Measurements from ENCODE around the gene RTKN2.

The RTKN2 gene

DNA sequence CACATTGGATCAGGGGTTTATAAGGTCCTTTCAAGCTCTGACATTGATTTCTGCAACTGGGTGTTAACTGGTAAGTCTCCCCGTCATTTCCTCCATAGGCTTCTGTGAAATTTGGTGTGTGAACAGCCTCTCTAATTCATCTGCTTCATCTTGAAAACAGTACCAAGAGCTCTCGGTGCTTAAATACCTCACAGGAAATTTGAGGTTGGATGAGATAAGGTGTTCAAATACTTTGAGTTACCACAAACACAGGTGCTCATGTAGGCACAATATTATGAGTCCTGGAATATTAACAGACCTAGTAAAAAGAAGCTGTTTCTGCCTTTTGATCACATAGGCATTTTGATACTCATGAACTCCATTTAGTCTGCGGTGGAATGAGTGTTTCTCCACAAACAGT lies 85.2 kb downstream of the RTKN2 start:
- DNase-seq = no peak
- in situ Hi-C loops (cut with MboI; ENCODE audit: low pct_unique_long_range_greater_than_20kb, low sequenced_read_pairs) = no loop called here

DNA sequence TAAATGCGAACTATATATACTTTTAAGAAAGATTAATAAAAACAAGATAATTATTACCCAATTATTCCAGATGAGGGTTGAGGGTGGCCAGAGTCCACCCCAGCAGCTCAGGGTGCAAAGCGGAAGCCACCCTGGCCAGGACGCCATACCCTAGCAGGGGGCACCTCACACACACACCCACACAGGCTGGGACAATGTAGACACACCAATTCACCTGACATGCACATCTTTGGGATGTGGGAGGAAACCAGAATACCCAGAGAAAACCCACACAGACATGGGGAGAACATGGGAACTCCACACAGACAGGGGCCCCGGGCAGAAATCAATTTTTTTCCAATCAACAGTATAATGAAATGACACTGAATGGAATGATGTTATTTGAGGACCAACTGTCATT lies 86.0 kb downstream of the RTKN2 start:
- no peak for DNase-seq
- in situ Hi-C loops (cut with MboI; ENCODE audit: low pct_unique_long_range_greater_than_20kb, low sequenced_read_pairs) = no loop called here

DNA sequence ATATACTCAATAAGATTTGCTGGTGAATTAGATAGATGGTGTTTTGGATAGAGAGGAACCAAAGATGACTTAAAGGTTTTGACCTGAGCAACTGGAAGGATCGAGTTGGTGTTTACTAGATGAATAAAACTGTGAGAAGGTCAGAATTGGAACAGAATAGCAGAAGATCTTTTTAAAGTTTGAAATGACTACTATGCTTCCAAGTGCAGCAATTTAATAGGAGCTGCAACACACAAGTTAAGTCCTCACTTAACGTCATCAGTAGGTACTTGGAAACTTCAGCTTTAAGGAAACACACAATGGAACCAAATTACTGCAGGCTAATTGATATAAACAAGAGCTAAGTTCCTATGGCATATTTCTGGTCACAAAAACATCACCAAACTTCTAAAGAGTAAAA lies 86.5 kb downstream of the RTKN2 start:
- no peak for DNase-seq
- in situ Hi-C loops (cut with MboI; ENCODE audit: low pct_unique_long_range_greater_than_20kb, low sequenced_read_pairs) = no loop called here

DNA sequence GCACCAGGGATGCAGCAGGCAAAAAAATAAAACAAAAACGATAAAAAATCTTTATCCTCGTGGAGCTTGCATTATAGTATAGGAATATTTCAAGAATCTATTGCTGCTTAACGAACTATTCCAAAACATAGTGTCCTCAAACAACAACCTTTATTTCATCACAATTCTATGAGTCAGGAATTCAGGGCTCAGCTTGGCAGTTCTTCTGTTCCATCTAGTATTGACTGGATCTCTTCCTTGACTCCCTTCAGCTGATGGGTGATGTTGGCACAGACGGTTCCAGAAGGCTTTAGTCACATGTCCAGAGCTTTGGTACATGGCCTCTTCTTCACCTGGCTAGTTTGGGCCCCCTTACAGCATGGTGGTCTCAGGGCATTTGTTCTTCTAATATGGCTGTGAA lies 88.0 kb downstream of the RTKN2 start:
- in situ Hi-C loops (cut with MboI; ENCODE audit: low pct_unique_long_range_greater_than_20kb, low sequenced_read_pairs) = no loop called here
- no peak for DNase-seq

DNA sequence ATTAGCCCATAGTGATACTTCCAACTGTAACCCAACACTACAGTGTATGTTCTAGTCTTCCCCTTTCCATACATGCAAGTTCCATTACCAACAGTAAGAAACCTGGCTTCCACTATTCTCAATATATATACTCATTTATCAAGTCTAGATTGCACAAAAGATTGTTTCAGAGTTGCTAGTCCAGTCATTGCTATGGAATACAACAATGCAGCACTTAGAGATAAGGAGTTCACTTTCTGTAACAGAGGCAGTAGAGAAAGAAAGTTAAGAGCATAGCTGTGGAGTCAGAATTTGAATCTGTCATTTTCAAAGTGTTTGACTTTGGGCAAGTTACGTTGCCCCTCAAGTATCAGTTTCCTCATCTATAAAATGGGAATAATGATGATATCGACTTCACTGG lies 90.1 kb downstream of the RTKN2 start:
- in situ Hi-C loops (cut with MboI; ENCODE audit: low pct_unique_long_range_greater_than_20kb, low sequenced_read_pairs) = no loop called here
- DNase-seq = no peak

DNA sequence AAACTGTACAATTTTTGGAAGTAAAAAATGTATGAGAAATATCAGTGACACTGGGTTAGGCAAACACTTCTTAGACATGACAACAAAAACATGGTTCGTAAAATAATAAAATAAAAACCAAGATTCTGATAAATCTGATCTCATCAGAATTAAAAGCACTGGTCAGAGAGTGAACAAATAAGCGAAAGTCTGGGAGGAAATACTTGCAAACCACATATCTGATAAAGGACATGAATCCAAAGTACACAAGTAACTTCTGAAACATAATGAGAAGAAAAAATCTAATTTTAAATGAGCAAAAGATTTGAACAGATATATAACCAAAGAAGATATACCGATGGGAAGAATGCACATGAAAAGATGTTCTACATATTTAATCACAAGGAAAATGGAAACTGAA lies 91.5 kb downstream of the RTKN2 start:
- in situ Hi-C loops (cut with MboI; ENCODE audit: low pct_unique_long_range_greater_than_20kb, low sequenced_read_pairs) = no loop called here
- DNase-seq = no peak

DNA sequence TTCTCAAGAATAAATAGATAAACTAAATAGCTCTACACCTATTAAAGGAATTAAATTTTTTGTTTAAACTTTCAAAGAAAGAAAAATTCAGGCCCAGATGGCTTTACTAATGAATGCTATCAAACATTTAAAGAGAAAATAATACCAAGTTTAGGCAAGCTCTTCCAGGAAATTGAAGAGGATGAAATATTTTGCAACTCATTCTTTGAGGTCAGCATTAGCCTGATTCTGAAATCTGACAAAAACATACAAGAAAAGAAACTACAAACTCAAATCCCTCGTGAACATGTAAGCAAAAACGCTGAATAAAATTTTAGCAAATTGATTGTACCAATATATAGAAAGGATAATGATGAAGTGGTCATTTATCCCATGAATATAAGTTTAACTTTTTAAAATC lies 93.4 kb downstream of the RTKN2 start:
- in situ Hi-C loops (cut with MboI; ENCODE audit: low pct_unique_long_range_greater_than_20kb, low sequenced_read_pairs) = no loop called here
- DNase-seq = no peak

DNA sequence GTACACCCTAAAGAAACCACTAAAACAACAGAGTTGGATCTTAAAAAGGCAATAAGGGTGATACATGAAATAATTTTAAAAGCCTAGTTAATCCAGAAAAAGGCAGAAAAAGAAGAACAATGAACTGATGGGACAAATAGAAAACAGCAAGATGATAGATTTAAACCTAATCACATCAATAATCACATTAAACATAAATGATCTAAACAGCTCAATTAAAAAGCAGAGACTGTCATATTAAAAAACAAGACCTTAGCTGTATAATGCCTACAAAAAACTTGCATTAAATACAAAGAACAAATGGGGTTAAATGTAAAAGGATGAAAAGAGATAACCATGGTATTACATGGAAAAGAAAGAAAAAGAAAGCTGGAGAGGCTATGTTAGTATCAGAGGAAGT lies 96.2 kb downstream of the RTKN2 start:
- in situ Hi-C loops (cut with MboI; ENCODE audit: low pct_unique_long_range_greater_than_20kb, low sequenced_read_pairs) = no loop called here
- no peak for DNase-seq

DNA sequence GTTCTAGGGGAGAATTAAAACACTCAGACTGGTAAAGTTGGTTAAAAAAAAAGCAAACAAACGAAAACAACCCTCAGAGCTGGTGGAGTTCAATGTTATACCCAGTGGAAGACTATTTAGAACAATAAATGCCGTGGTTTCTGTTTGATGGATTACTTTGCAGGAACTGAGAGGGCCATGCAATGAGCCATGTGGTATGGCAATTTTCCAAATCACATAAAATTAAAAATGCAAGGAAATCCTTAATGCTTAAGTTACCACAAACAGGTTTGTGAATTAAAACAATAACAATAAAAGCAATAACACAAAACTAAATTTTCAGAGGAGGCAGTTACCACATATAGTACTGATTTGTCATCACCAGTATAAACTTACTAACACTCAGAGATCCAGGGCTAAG lies 96.9 kb downstream of the RTKN2 start:
- DNase-seq = no peak
- in situ Hi-C loops (cut with MboI; ENCODE audit: low pct_unique_long_range_greater_than_20kb, low sequenced_read_pairs) = no loop called here

DNA sequence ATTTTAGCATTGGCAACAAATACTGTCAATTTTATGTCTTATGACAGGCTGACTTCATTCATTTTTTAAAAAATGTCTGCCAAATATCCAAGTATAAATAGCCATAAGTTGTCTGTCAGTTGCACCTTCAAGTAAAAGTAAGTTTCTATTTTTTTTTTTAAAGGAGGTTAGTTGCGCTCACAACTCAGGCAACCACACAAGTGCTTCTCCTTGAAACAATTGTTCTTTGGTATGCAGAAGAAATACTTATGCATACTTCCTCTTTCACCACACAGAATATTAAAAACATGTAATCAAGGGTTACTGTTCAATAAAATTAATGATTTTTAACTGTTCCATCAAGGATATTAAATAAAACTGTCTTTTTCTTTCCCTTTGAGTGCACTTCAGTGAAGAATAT lies 97.9 kb downstream of the RTKN2 start:
- in situ Hi-C loops (cut with MboI; ENCODE audit: low pct_unique_long_range_greater_than_20kb, low sequenced_read_pairs) = no loop called here

DNA sequence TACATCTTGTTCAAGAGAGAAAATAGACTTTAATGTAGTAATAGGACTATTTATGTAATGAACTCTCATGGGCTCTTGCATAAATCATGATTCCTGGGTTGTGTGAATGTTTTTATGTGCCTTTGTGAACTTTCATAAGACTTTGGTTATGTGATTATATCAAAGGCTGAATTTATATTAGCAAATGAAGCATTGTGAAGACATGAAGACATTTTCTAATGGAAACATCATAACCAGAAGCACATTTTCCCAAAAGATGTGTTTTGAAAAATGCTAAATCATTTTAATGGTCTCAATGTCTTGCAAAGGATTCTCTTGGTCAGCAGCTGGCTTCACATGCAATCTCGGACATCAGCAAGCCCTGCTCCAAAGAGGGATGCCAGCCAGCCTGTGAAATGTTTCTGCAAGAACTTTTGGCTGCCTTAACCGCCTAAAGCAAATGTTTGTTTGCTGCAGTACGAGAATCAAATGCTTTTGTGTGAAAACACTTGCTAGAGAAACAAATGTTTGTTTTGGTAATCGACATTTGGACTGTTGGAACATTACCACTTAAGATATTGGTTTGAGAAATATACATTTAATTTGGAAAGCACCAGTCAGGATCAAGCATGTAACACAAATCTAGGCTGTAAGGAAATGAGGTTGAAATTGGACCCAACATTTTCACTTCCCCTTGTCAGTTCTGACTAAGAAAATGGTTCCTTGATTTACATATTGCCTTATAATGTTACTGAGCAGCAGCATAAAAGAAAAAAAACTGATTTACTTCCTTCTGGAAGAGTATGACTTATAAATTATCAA lies 102.1 kb downstream of the RTKN2 start:
- in situ Hi-C loops (cut with MboI; ENCODE audit: low pct_unique_long_range_greater_than_20kb, low sequenced_read_pairs) = no loop called here
- DNase-seq = peak; percentile 15

More for the DNA sequence above, 97.9 kb downstream of the RTKN2 start:
- no peak for DNase-seq

DNA sequence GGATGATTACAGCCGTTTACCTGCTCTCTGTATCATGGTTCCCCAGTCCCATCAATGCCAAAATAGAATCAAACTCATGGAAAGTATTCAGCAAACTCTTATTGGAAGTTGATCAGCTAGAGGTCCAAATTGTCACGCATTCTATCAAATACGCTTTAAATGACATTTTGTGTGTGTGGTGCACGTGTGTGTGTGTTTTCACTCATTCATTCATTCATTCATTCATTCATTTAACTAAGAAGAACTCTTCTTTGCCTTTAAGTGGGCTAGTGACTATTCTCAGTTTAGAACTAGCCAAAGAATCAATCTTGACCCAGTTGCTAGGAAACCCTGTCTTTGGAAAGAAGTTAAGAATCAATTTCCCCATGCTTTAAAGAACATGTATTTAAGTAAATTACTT lies 102.8 kb downstream of the RTKN2 start:
- in situ Hi-C loops (cut with MboI; ENCODE audit: low pct_unique_long_range_greater_than_20kb, low sequenced_read_pairs) = no loop called here
- no peak for DNase-seq

DNA sequence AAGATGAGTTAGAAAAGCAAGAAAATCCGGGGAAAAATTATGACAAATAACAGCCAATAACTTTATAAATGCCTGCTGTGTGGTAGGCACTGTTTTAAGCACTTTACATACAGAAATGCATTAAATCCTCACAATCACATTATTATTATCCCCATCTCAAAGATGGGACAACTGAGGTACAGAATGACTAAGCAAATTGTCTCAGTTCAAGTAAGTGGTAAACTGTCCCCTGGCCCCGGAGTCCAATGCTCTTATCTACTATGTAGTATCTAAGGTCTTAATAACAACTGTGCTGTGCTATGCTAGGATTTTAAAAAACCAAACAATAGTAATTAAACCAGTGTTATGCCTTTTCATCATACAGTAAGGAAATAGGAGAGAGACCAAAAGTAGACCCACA lies 105.6 kb downstream of the RTKN2 start:
- in situ Hi-C loops (cut with MboI; ENCODE audit: low pct_unique_long_range_greater_than_20kb, low sequenced_read_pairs) = no loop called here
- no peak for DNase-seq

DNA sequence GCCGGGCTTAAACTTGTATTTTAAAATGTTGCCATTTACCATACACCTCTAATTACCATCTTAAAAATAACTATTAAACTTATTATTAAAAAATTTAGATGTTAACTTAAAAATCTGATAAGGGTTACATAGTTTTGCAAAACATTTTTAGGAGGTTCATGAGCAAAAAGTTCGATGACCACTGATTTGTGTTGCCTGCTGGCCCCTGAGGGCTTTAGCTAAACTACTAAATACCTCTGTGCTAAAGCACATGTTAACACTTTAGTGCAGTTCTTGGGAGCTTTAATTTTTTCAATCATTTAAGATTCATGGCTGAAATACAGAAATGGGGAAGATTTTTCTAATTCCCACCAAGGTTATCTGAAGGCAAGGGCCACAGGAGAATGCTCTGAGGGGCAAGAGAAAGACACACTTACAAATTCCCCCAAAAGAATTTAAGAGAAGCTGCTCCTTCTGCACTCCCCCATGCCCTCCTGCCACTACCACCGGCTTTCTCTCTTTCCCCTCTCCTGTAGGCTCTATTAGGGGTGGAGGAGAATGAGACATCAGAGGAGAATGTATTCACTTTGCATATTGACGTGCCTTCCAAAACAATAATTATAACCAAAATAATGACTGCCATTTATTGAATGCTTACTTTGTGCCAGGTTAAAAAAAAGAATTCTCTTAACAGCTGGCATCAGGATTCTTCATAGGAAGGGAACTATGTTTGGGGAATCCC lies 106.2 kb downstream of the RTKN2 start:
- in situ Hi-C loops (cut with MboI; ENCODE audit: low pct_unique_long_range_greater_than_20kb, low sequenced_read_pairs) = no loop called here
- no peak for DNase-seq

DNA sequence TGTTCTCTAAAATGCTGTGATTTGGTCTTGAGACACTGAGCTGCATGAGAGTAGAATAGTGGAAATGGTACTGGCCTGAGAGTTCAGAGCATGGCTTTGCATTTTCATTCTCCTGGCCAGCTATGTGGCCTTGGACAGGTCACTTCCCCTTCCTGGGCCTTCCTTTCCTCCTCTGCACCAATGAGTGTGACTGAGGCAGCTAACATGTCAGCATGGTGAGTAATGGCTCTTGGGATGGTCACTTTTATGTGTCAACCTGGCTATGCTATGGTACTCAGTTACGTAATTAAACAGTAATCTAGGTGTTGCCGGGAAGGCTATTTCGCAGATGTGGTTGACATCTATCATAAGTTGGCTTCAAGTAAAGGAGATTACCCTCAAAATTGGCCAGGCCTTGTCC lies 109.3 kb downstream of the RTKN2 start:
- no peak for DNase-seq

DNA sequence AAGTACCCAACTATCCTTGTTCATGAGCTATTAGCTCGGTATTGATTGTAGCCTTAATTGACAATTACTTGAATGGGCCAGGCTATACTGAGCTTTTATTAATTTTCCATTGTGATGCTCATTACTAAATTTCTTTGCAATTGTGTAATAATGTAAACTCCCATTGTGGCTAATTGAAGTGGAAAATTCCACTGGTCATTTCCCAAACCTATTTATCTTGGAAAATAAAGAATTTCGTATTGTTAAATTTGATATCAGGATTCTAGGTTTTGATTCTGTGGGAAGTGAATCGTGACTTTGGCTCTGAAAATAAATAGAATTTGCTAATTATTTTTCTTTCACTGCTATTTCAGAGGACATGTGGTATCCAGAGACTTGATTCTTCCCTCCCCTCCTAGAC lies 111.0 kb downstream of the RTKN2 start:
- DNase-seq = no peak
- in situ Hi-C loops (cut with MboI; ENCODE audit: low pct_unique_long_range_greater_than_20kb, low sequenced_read_pairs) = no loop called here

More for the DNA sequence above, 109.3 kb downstream of the RTKN2 start:
- in situ Hi-C loops (cut with MboI; ENCODE audit: low pct_unique_long_range_greater_than_20kb, low sequenced_read_pairs) = no loop called here

DNA sequence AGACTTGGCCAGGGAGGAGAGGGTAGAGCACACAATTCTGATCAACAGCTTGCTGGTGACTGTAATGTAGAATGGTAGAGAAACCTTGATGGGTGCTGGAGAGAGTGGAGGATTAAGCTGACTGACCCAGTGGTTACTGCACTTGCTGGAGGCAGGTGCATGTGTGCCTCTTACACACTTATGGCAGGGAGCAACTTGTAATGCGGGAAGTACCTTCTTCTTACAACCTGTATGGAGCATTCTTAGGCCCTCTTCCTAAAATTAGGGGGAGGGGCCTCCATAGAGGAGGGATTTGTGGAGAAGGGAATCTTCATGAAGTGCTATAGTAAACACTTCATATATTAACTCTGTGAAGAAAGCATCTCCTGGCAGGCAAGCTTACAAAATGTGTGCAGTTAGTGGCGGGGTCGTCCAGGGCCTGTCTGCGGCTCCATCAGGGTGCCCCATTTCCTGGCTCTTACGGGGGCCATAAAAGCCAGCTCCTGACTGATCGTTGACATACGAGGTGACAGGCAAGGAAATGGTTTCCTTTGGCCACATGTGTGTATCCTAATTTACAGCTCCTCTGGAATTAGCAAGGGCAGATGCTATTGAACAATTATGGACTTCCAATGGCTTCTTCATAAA lies 113.5 kb downstream of the RTKN2 start:
- DNase-seq = no peak
- in situ Hi-C loops (cut with MboI; ENCODE audit: low pct_unique_long_range_greater_than_20kb, low sequenced_read_pairs) = no loop called here

DNA sequence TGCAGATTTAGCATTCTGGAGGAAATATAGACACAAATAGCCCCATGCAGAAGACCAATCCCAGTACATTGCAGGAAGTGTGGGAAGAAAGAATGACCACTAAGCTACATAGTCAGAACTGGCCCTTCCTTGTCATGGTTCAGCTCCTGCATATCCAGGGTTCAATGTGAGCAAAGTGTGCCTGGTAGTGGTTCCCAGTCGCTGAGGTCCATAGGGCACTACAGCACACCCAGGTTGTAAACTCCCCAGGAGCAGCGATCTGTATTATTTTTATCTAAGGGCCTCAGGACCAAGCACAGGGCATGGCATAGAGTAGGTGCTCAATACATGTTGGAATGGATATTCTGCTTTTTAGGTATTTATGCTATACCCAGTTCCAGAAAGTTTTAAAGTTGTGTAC lies 114.4 kb downstream of the RTKN2 start:
- no peak for DNase-seq
- in situ Hi-C loops (cut with MboI; ENCODE audit: low pct_unique_long_range_greater_than_20kb, low sequenced_read_pairs) = no loop called here

DNA sequence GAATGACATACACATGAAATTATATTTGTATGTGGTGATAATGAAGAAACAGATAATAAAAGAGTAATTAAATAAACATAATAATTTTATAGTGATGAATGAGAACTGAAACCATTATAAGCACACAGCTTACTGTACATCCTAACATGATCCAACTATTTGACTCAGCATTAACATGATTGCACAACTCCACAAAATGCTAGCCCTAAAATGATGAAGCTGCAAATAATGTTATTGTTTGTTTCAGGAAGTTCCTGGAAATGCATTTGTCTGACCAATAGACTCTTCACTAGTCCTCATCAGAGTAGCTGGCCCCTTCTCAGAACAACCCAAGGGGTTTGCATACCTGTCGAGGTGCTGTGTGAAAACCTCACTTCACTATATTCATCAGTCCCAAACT lies 115.5 kb downstream of the RTKN2 start:
- in situ Hi-C loops (cut with MboI; ENCODE audit: low pct_unique_long_range_greater_than_20kb, low sequenced_read_pairs) = no loop called here
- DNase-seq = no peak

DNA sequence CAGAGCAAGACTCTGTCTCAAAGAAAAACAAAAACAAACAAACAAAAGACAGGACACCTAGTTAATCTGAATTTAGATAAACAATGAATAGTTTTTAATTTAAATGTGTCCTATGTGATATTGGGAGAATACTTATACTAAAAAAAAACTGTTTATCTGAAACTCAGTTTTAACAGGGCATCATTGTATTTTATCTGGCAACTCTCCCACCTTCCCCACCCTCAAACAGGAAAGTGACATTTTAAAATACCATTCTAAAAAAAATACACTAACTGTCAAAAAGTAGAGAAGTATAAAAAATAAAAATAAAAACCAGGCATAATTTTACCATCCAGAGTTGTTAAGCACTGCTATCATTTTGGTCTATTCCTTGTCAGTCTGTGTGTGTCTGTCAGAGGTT lies 119.0 kb downstream of the RTKN2 start:
- DNase-seq = no peak

More for the DNA sequence above, 119.0 kb downstream of the RTKN2 start:
- in situ Hi-C loops (cut with MboI; ENCODE audit: low pct_unique_long_range_greater_than_20kb, low sequenced_read_pairs) = no loop called here

All from KBM-7 (cell line).